NCI-H2171 treated with DMSO at 0.1 percent for 48 hours (cell line): ENCODE data around the gene KDM4B.

Experiments
- DNase-seq: peaks from one replicate; lab custom pipeline; 2025; lab: John Stamatoyannopoulos, UW

The KDM4B gene

GRCh38 chr19:5091018-5091683 is 122.2 kb downstream of the KDM4B start:
- DNase-seq = peak; percentile 84

- no peak for DNase-seq
Observed at GRCh38 chr19:5091684-5092480, 123.0 kb downstream of the KDM4B start.

- no peak for DNase-seq
Observed at GRCh38 chr19:5092481-5092843, 123.5 kb downstream of the KDM4B start.

GRCh38 chr19:5093297-5093928 is 124.5 kb downstream of the KDM4B start:
- peak; percentile 38 for DNase-seq

- DNase-seq = peak; percentile 25
Observed at GRCh38 chr19:5093948-5094718, 125.2 kb downstream of the KDM4B start.

- DNase-seq = no peak
Observed at GRCh38 chr19:5094768-5095567, 126.1 kb downstream of the KDM4B start.

GRCh38 chr19:5095568-5095850 is 126.6 kb downstream of the KDM4B start:
- DNase-seq = no peak

- DNase-seq = no peak
Observed at GRCh38 chr19:5096536-5096935, 127.6 kb downstream of the KDM4B start.

GRCh38 chr19:5097331-5097930 is 128.5 kb downstream of the KDM4B start:
- DNase-seq = no peak

GRCh38 chr19:5097959-5098623 is 129.2 kb downstream of the KDM4B start:
- no peak for DNase-seq

GRCh38 chr19:5098646-5099045 is 129.7 kb downstream of the KDM4B start:
- DNase-seq = no peak

- DNase-seq = no peak
Observed at GRCh38 chr19:5099701-5100221, 130.8 kb downstream of the KDM4B start.

- no peak for DNase-seq
Observed at GRCh38 chr19:5101871-5102270, 133.0 kb downstream of the KDM4B start.

- DNase-seq = no peak
Observed at GRCh38 chr19:5102520-5102919, 133.6 kb downstream of the KDM4B start.

- DNase-seq = peak; percentile 39
Observed at GRCh38 chr19:5103061-5103701, 134.3 kb downstream of the KDM4B start.

- DNase-seq = peak; percentile 72
Observed at GRCh38 chr19:5103812-5104410, 135.0 kb downstream of the KDM4B start.

- no peak for DNase-seq
Observed at GRCh38 chr19:5104871-5105351, 136.0 kb downstream of the KDM4B start.

- no peak for DNase-seq
Observed at GRCh38 chr19:5106191-5106726, 137.3 kb downstream of the KDM4B start.

- no peak for DNase-seq
Observed at GRCh38 chr19:5106971-5107370, 138.1 kb downstream of the KDM4B start.
